H1 (cell line): ENCODE data around the gene CSNK1D. TPM values are rescaled to one million over a fixed set of nuclear protein-coding genes. Genes with fewer than 3 reads are reported as not detected.

Experiments
- CEBPB ChIP-seq: IDR thresholded peaks from 2 replicates; pipeline ENCODE4 v1.6.1; 2012; ENCODE audit warnings: low read depth, low read length
- CHD2 ChIP-seq: IDR thresholded peaks from 2 replicates; pipeline ENCODE4 v1.6.1; 2012; ENCODE audit warnings: low read length, improper control_type of control experiment
- polyA plus RNA-seq, 7 experiments: library from polyadenylated mRNA; depleted of rRNA in 3 of 7; stranded (reverse) in 5 of 7; unstranded in 2 of 7; fragments of >200 nt in 5 of 7; fragments of 200-250 nt in 2 of 7; gene quantifications; 1 replicate in 5 of 7; 2 replicates in 1 of 7; 4 replicates in 1 of 7; pipeline versions ENCODE4 v1.2.1 to v1.2.3, GENCODE V29; 2011 to 2013; ENCODE audit warnings: missing spikeins in 2 of 7, mixed read lengths in 2 of 7
- total RNA-seq: library from RNA; stranded (reverse); fragmentation: NEBNext Ultra II Directional; extraction: Animal tissue kit (Norgen Biotek cat#: 25700); gene quantifications from 2 replicates; pipeline ENCODE4 v1.2.1, GENCODE V29; 2021
- TF ChIP-seq, protein P1 (sequence below): IDR thresholded peaks from 2 replicates; pipeline ENCODE4 v1.6.1; 2012; ENCODE audit warnings: inconsistent platforms
- TF ChIP-seq, protein P2 (sequence below): IDR thresholded peaks from 2 replicates; pipeline ENCODE4 v1.6.1; 2011; ENCODE audit warnings: low read length, improper control_type of control experiment

Gene CSNK1D
- total and polyA plus RNA-seq, 2 of the 8 experiments (the other 6 are each of a cell fraction or from before 2014, with no cell fraction given) = 73.5 to 103 TPM

DNA sequence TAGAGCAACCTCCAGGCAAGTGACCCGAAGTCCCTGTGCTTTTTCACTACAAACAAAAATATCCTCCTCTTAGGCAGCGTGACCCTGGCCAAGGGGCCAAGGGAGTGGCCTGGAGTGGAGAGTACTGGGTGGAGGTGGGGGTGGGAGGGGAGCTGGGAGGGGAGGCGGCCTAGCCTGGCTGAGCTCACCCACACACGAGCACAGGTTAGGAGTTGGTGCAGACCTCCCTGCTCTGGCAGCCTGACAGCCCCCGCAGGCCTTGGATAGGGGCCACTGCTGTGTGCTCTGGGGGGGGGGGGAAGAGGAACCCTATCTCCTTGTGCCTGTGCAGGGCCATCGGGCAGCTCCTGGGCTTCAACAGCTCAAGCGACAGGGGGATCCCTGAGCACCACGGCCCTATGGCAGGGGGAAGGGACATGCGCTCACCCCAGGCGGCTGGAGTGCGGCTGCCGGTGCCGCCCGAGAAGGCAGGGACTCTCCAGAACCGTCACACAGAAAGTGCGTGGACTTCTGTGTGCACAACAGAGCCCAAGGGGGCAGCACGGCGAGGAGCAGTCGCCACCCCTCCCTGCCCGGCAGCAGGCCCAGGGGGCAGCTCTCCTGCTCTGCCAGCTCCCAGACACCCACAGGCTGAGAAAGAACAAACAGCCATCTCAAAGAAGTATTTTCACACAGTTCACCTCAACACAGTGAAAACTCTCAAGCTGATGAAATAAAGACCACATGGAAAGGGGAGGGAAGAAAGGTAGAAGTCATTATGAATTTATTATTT, 31.4 kb downstream of the CSNK1D start (continued):
- TF ChIP-seq, protein P1, sequence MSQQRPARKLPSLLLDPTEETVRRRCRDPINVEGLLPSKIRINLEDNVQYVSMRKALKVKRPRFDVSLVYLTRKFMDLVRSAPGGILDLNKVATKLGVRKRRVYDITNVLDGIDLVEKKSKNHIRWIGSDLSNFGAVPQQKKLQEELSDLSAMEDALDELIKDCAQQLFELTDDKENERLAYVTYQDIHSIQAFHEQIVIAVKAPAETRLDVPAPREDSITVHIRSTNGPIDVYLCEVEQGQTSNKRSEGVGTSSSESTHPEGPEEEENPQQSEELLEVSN = no peak
- no peak for TF ChIP-seq CHD2
- TF ChIP-seq CEBPB = no peak
- TF ChIP-seq, protein P2, sequence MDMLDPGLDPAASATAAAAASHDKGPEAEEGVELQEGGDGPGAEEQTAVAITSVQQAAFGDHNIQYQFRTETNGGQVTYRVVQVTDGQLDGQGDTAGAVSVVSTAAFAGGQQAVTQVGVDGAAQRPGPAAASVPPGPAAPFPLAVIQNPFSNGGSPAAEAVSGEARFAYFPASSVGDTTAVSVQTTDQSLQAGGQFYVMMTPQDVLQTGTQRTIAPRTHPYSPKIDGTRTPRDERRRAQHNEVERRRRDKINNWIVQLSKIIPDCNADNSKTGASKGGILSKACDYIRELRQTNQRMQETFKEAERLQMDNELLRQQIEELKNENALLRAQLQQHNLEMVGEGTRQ = no peak
